GM19395 (cell line): ENCODE data around the gene GGT7.

Experiments used
- ATAC-seq: cut with Tn5 transposase; IDR thresholded peaks from one replicate; pipeline ENCODE4 v1.9.1; 2021; ENCODE audit warnings: mild to moderate bottlenecking, moderate library complexity; ENCODE audit not compliant: unreplicated experiment

Gene GGT7

GRCh38 chr20:34797012-34797995 is 75.4 kb downstream of the GGT7 start:
- ATAC-seq, result no peak
